ENCODE data around the gene CAMP. TPM values are rescaled to one million over a fixed set of nuclear protein-coding genes. Genes with fewer than 3 reads are reported as not detected.

The CAMP gene
- polyA plus RNA-seq, 3 donors: 2.1 to 5.1 (median 3.4) TPM

DNA sequence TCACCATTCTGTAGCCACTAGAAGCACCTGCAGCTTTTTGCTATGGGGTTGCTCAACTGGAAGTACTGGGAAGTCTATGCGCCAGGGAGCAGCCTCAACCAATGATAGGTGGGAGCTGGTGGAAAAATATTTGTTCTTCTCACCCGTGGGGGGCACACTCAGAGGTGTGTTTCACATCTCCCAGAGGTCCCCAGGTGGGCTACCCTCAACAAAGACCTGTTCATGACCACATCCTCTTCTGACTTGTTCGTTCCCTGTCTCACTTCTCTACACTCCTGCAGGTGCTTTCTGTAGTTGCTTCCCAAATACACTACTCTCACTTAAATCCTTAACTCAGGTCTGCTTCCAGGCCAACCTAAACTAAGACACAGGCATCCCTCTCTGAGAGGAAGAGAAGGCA lies 3.6 kb downstream of the CAMP start:
- Mint-ChIP-seq H3K27ac (no peak overlapping the region), H3K4me3 (no peak overlapping the region), H3K4me1 (peaks cover 46% of the 10 kb centered on the region), H3K27me3 (ENCODE audit: low read depth in 3 of 3) (peaks cover 0 to 4% (median 0%) of the 10 kb centered on the region in 3 donors), H3K9me3 (peaks cover 0 to 5% (median 3%) of the 10 kb centered on the region in 7 donors), H3K36me3 (no peaks in the 10 kb centered on the region)
- no peaks in the 10 kb centered on the region for H3K27me3 ChIP-seq (ENCODE audit: control insufficient read depth in 2 of 2, insufficient read depth in 2 of 2, low read length in 2 of 2)
- no peak overlapping the region for H3K4me3 ChIP-seq (replicated peaks in 1 of 3; ENCODE audit: low read depth in 2 of 3, low read length in 3 of 3)
- no peaks in the 10 kb centered on the region for H3K36me3 ChIP-seq (replicated peaks in 1 of 2; ENCODE audit: control insufficient read depth in 1 of 2, insufficient read depth in 2 of 2, low read length in 2 of 2)
- WGBS (ENCODE audit: insufficient coverage): 0% methylated on average over 1 of the region's 3 CpGs
- no peak overlapping the region for H3K27ac ChIP-seq (ENCODE audit: low read depth in 1 of 2, low read length in 2 of 2)
- no peaks in the 10 kb centered on the region for H3K9me3 ChIP-seq (replicated peaks in 1 of 2; ENCODE audit: control insufficient read depth in 1 of 2, insufficient read depth in 1 of 2, low read length in 2 of 2)
- intact Hi-C loops (cut with micrococcal nuclease): no loop called here
- peaks cover 30 to 38% of the 10 kb centered on the region in 2 donors for H3K4me1 ChIP-seq (ENCODE audit: control insufficient read depth in 1 of 2, insufficient read depth in 2 of 2, low read length in 2 of 2)
- DNase-seq: no peak
- no peak overlapping the region for H2AFZ ChIP-seq (ENCODE audit: insufficient read depth, low read depth, low read length, poor library complexity, severe bottlenecking)
- TF ChIP-seq, protein P1, sequence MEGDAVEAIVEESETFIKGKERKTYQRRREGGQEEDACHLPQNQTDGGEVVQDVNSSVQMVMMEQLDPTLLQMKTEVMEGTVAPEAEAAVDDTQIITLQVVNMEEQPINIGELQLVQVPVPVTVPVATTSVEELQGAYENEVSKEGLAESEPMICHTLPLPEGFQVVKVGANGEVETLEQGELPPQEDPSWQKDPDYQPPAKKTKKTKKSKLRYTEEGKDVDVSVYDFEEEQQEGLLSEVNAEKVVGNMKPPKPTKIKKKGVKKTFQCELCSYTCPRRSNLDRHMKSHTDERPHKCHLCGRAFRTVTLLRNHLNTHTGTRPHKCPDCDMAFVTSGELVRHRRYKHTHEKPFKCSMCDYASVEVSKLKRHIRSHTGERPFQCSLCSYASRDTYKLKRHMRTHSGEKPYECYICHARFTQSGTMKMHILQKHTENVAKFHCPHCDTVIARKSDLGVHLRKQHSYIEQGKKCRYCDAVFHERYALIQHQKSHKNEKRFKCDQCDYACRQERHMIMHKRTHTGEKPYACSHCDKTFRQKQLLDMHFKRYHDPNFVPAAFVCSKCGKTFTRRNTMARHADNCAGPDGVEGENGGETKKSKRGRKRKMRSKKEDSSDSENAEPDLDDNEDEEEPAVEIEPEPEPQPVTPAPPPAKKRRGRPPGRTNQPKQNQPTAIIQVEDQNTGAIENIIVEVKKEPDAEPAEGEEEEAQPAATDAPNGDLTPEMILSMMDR (IDR thresholded peaks at IDR 0.05): no peak
- no peak overlapping the region for H3K4me2 ChIP-seq (replicated peaks; ENCODE audit: extremely low read depth, low read length, poor library complexity, severe bottlenecking)
- H3K79me2 ChIP-seq (ENCODE audit: insufficient read depth, low read length): no peaks in the 10 kb centered on the region
- no peaks in the 10 kb centered on the region for H4K20me1 ChIP-seq (ENCODE audit: insufficient read depth, low read length)
- H3K9ac ChIP-seq (ENCODE audit: insufficient read depth, low read length, poor library complexity, severe bottlenecking): no peak overlapping the region

DNA sequence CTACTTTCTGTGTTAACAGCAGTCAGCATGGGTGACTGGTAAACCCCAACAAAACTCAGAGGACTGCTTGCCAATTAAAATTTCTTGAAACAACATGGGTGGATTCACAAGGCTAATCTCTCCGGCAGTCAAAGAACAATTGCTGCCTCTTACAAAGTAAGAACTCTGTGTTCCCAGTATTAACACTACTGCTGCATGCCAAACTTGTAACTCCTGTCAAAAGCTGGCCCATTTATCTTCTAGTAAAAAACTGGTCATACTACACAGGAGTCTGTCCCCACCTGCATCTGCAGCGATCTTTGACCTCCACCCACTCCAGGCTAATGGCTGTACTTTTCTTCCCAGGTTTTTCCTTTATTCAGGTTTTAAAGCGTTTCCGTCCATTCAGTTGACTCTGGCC lies 8.9 kb downstream of the CAMP start:
- TF ChIP-seq, protein P1 (IDR thresholded peaks at IDR 0.05): no peak
- peak overlapping the region; percentile 67 for H2AFZ ChIP-seq (ENCODE audit: insufficient read depth, low read depth, low read length, poor library complexity, severe bottlenecking)
- peaks cover 47 to 50% of the 10 kb centered on the region in 2 donors for H3K4me1 ChIP-seq (ENCODE audit: control insufficient read depth in 1 of 2, insufficient read depth in 2 of 2, low read length in 2 of 2)
- no peaks in the 10 kb centered on the region for H3K36me3 Mint-ChIP-seq
- no peaks in the 10 kb centered on the region for H4K20me1 ChIP-seq (ENCODE audit: insufficient read depth, low read length)
- H3K4me2 ChIP-seq (replicated peaks; ENCODE audit: extremely low read depth, low read length, poor library complexity, severe bottlenecking): no peak overlapping the region
- H3K4me3 ChIP-seq (replicated peaks in 1 of 3; ENCODE audit: low read depth in 2 of 3, low read length in 3 of 3): no peak overlapping the region
- intact Hi-C loops (cut with micrococcal nuclease): no loop called here
- H3K27me3 Mint-ChIP-seq (ENCODE audit: low read depth in 3 of 3): no peaks in the 10 kb centered on the region
- H3K36me3 ChIP-seq (replicated peaks in 1 of 2; ENCODE audit: control insufficient read depth in 1 of 2, insufficient read depth in 2 of 2, low read length in 2 of 2): no peaks in the 10 kb centered on the region
- peaks cover 48% of the 10 kb centered on the region for H3K4me1 Mint-ChIP-seq
- DNase-seq: no peak
- no peaks in the 10 kb centered on the region for H3K9me3 ChIP-seq (replicated peaks in 1 of 2; ENCODE audit: control insufficient read depth in 1 of 2, insufficient read depth in 1 of 2, low read length in 2 of 2)
- H3K9ac ChIP-seq (ENCODE audit: insufficient read depth, low read length, poor library complexity, severe bottlenecking): no peak overlapping the region
- no peaks in the 10 kb centered on the region for H3K79me2 ChIP-seq (ENCODE audit: insufficient read depth, low read length)
- H3K27ac Mint-ChIP-seq: peak overlapping the region in 1 of 7 donors; percentile 4
- no peaks in the 10 kb centered on the region for H3K27me3 ChIP-seq (ENCODE audit: control insufficient read depth in 2 of 2, insufficient read depth in 2 of 2, low read length in 2 of 2)
- H3K4me3 Mint-ChIP-seq: no peak overlapping the region
- H3K9me3 Mint-ChIP-seq: peaks cover 0 to 3% (median 0%) of the 10 kb centered on the region in 7 donors
- 100% methylated on average over 4 of the region's 4 CpGs for WGBS (ENCODE audit: insufficient coverage)
- no peak overlapping the region for H3K27ac ChIP-seq (ENCODE audit: low read depth in 1 of 2, low read length in 2 of 2)

All from CD14-positive monocyte (primary cell).